ENCODE data around the gene XIRP2.

GRCh38 chr2:167187978-167188967 is 300.0 kb downstream of the XIRP2 start:
- TF ChIP-seq CTCF (IDR thresholded peaks at IDR 0.05) (no peak), EZH2 (IDR thresholded peaks at IDR 0.05) (no peak), EZH2phosphoT487 (IDR thresholded peaks at IDR 0.05) (no peak)

Measured in neural progenitor cell (in vitro differentiated cells).